GM18498 (cell line): ENCODE results near the gene CBX6.

Experiments used
- ATAC-seq: cut with Tn5 transposase; IDR thresholded peaks from one replicate; pipeline ENCODE4 v1.9.1; 2021; ENCODE audit warnings: mild to moderate bottlenecking, moderate library complexity; ENCODE audit not compliant: unreplicated experiment

CBX6 gene

DNA sequence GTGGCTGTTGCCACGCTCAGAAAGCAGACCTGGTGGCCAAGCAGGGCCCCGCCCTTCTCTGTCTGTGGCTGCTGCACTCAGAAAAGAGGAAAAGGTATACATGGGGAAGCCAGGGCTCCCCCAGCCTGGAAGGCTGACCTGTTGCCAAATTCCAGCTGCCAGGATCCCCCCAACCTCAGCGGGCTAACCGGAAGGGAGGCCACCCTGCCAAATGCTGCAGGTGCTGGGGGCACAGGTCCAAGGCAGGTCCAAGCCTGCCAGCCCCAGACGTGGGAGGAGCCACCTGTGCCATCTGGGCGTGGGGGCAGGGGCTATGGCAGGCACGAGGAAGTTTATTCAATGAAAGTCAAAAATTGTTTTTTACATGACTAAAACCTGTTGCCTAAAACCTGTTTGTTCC lies 30.8 kb downstream of the CBX6 start:
- no peak for ATAC-seq

DNA sequence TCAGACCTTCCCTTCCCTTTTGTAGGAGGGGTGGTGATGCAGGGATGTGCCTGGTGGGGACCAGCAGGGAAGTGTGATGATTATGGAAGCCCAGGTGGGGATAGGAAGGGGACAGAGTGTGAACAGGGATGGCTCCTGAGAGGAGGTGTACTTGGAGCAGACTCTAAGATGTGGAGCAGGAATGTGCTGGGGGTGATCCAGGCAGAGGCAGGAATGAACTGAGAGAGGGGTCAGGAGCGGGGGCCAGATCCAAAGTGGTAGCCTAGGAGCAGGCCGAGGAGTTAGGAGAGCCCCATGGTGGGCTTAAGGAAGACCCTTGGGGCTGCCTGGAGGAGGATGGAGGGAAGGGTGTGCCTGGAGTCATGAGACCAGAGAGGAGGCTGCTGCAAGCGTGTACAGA lies 31.9 kb downstream of the CBX6 start:
- ATAC-seq: no peak

DNA sequence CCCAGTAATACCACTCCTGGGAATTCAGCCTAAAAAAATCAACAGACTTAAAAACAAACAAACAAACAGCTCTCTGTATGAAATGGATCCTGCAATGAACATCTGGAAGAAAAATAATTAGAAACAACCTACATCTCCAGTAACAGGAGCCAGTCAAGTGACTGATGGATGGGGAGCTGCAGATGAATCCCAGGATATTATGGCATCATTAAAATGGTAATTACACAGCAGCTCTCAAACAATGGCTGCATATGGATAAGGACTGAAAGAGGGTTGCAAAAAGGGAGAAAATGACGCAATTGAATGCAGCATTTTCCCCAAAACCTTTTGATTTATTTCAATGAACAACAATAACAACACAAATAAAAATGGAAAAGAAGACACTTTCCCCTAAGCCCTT lies 32.3 kb downstream of the CBX6 start:
- ATAC-seq: no peak

DNA sequence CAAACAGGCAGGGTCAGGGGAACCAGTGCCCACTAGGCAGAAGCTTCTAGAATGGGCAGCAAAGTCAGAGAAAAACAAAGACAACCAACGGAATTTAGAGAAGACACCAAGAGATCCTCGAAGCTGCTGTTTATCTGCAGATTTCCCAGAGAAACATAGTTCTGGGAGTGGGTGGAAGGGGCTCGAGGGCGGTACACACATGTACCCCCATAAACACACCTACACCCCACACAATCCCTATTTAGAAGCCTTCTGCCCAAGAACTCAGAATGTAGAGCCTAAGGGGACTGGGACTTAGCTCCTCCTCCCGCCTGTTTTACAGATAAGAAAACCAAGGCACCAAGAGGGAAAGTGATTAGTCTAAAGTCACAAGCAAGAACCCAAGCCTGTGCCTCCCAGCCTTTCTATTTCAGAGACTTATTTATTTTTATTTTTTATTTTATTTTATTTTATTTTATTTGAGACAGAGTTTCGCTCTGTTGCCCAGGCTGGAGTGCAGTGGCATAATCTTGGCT lies 34.5 kb downstream of the CBX6 start:
- no peak for ATAC-seq

DNA sequence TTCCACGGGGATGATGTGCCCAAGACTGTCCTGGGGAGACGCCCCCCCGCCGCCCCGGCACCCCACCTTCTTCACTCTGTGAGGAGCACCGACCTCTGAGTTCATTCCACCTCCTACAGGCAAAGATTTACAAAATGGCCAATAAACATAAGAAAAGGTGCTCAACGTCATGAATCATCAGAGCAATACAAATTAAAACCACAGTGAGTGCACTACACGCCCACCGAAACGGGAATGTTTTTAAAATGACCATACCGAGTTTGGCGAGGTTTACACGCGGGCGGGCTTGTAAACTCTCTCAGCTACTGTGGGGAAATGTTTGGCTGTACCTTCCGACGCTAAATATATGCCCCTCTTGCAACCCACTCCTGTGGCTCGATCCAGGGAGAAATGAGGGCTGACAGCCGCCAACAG lies 36.1 kb downstream of the CBX6 start:
- ATAC-seq: no peak

DNA sequence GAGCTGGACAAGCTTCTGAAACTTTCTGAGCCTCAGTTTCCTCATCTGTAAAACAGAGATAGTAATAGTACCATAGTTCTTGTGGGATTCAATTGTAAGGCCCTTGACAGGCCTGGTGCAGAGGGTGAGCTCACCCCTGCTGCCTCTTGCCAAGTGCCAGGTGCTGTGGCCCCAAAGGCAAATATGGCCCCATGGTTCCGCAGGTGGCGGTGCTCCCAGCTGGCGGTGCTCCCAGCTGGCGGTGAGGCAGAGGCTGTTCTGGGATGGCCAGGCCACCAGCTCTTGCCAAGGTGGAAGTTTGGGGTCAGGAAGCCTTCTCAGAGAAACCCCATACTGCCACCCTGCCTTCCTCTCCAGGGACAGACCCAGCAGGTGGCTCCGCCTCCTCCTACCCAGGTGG lies 37.0 kb downstream of the CBX6 start:
- no peak for ATAC-seq

DNA sequence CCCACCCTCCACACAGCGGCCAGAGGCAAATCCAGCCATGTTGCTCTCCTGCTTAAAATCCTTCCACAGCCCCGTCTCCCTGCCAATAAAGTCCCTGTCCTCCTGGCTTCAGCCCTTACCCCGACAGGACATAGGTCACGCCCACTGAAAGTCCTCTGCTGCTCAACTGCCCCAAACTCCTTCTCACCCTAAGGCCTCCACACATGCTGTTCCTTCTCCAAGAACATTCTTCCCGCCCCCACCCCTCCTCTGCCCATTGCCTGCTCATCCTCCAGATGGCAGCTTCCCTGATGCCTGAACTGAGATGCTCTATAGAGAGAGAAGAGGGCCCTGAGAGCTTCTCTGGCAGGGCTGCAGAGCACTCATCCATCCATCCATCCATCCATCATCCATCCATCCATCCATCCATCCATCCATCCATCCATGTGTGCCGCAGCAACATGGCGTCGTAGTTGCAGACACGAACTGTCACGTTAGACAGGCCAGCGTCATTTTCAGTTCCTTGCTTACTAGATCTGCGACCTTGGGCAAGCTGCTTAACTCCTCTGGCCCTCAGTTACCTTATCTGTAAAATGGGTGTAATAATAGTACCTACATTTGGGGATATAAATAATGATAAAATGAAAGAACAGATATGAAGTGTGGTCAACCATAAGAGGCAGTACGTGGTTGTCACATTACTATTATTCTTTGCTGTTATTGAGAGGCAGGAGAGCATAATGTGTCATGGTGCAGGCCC lies 37.6 kb downstream of the CBX6 start:
- no peak for ATAC-seq

DNA sequence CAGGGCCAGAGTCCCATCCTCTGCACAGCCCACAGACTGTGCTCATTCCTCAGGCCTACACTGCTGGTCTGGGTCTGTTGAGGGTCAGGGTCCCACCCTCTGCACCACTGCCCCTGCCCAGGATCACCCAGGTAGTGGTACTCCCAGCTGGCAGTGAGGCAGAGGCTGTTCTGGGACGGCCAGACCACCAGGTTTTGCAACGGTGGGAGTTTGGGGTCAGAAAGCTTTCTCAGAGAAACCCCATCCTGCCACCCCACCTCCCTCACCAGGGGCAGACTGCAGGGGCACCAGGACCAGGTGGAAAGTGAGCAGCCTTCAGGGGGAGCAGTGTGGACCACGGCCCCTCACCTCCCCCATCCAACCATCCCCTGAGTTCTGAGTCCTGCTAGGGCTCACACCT lies 39.0 kb downstream of the CBX6 start:
- no peak for ATAC-seq

DNA sequence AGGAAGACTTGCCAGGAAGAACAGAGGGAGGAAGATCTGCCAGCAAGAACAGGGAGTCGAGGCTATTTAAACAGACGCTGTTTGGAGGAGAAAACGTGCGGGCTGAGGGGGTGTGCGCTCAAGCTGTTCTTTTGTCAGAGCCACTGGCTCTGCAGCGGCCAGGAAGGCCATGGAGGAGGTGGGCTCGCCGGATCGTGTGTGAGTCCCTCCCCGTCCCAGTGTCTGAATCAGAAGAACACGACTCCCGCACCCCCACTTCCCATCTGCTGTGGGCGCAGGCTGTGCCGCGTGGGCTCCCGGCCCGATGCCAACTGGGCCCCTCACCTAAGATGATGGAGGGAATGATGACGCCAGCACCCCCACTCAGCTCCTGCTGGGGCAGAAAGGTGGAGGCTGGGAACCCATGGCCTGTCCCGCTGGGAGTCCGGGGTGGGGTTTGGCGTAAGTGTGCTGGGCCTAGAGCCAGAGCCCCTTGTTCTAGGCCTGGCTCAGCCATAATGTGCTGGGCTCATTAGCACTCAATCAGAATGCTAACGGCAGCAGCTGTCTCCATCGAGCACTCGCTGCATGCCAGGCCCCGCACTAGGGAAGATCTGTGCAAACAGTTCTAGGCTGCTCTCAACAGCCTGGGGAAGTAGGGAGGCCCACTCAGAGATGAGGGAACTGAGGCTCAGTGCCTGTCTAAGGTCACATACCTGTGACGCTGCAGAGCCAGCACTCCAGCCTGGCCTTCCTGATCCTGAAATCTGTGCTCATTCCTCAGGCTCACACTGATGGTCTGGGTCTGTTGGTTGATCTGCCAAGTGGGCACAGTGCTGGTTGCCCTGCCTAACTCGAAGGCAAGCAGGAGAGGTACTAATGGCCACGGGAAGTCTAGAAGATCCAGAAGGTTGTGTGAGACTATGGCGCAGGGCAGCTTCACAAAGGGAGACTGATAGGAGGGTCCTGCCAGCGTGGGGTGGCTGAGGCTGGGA lies 39.7 kb downstream of the CBX6 start:
- ATAC-seq: no peak

DNA sequence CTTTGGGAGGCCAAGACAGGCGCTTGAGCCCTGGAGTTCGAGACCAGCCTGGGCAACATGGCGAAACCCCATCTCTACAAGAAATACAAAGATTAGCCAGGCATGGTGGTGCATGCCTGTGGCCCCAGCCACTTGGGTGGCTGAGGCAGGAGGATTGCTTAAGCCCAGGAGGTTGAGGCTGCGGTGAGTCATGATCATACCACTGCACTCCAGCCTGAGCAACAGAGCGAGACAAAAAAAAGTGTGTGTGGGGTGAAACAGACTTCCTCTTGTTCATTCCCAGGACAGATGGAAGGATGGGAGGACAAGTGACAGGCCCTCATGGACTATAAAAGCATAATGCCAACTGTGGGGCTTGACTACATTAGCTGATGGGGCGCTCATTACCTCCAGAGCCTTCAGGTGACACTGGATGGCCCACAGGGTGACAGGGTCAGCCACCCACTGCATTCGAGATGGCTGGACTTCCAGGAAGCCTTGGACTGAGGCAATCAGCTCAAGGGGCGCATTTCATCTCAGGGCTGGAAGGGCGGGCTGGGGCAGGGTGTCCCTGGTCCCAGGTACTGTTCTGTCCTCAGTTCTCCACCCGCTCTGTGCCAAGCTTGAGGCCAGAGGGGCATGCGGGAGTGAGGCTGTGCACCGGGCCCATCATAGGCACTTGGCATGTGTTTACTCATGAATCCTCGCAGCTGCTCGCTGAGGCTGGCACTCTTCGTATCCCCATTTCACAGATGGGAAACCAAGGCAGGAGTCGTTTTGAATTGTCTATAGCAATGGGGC lies 40.7 kb downstream of the CBX6 start:
- no peak for ATAC-seq

DNA sequence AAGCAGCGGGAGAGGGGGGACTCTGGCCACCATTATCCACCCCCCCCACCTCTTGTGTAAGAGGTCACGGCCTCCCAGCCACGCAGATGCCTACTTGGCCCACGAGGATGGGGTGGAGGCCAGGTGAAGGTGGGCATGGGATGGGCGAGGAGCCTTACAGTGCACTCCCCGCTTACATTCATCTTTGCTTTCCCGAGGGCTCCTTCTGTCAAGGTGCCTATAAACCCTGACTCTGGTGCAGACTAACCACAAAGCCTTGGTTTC lies 41.2 kb downstream of the CBX6 start:
- no peak for ATAC-seq

DNA sequence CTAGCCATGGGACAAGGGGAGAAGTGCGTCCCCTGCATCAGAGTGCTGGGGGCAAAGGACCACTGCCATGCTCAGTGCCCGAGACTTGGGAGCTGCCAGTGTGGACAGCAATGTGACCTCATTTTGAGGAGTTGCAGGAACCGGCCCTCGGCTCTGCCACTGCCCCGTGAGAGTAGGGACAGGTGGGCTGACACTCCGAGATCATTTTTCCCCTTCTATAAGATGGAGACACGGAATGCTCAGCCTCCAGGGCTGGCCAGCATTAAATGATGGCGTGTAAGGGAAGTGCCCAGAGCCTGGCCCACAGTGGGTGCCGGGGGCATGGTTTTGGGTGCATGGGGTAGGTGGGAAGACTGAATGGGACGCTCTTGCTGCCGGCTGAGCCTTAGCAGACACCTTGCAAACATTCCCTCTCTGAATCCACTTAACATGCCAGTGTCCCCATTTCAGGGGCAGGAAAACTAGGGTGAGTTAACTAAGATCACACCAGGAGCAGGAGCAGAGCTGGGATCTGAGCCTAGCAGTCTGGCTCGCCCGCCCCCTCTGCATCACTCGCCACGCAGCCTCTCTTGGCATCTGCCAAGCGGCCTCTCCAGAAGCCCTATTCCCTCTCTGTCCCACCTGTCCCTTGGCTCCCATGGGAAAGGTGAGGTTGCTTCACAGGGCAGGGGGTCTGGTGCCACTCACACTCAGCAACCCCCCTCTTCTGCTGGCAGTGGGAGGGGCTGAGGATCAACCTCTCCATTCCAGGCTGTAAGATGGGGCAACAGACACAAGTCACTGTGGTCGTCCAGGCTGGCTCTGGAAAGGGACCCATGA lies 41.8 kb downstream of the CBX6 start:
- no peak for ATAC-seq

DNA sequence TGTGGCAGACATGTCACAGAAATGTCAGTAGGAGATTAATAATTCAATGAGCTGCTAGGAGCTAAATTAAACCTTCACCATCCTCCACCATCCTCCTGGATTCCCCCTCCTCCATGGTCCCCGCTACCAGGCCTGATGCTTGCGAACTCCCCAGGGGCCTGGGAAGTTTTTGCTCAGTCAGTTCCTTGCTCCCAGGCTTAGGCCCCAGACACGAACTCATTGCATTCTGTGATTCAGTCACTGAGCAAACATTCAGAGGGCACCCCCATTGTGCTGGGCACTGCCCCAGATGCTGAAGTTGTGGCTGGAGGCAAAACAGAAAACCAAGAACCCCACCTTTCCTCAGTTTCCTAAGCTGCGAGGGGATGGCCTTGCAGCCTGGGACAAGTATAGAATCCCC lies 42.5 kb downstream of the CBX6 start:
- ATAC-seq: no peak

DNA sequence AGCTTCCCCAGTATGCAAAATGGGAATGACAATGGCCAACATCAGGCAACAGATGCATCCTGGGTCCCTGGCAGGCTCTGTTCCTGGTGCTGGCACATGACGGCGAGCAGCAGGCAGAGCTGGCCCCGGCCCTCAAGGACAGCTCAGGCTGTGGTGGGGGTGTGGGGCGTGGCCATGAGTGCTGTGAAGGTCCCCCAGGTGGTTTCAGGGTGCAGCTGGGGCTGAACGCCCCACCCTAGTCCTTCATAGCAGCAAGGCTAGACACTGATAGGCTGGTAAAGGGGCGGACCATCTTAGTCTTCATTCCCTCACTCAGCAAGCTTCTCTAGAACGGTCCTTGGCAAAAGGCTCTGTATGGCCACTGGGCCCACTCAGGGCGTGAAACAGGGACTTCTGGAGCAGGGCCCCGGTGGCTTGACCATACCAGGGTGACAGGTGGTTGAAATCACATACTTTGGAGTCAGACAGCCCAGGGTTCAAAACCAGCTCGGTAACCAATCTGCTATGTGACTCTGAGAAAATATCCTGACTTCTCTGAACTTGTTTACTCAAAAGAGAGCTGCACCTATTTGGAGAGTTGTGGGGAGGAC lies 43.3 kb downstream of the CBX6 start:
- ATAC-seq: no peak

DNA sequence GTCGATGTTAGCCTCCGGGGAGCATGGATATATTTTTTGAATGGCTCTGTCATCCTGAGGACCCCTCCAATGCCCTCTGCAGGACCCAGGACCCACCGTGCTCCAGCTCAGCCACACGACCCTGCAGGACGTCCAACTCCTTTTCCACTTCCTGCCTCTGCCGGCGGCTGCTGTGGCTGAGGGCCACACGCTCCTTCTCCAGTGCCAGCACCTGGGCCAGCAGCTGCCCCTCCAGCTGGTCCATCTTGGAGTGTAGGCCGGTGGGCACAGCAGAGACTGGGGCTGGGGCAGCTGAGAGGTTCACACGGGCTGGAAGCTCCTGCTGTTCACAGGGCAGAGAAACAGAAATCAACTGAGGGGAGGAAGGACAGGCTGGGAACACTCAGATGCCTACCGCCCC lies 43.8 kb downstream of the CBX6 start:
- no peak for ATAC-seq

DNA sequence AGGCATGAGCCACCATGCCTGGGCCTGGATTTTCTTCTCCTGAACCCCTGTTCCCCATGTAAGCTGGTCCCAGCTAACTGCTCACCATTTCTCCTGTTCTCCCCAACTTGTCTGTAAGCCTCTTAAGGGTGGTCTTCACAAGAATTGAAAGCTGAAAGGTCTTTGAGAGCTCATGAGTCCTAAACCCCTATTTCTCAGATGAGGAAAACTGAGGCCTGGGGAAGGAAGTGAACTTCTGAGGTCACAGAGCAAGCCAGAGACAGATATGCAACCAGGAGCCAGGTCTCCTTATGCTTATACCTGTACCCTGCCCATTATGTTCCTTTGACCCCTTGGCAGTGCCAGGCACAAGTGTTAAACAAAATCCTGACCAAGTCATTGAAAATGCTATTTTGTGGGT lies 44.5 kb downstream of the CBX6 start:
- no peak for ATAC-seq

DNA sequence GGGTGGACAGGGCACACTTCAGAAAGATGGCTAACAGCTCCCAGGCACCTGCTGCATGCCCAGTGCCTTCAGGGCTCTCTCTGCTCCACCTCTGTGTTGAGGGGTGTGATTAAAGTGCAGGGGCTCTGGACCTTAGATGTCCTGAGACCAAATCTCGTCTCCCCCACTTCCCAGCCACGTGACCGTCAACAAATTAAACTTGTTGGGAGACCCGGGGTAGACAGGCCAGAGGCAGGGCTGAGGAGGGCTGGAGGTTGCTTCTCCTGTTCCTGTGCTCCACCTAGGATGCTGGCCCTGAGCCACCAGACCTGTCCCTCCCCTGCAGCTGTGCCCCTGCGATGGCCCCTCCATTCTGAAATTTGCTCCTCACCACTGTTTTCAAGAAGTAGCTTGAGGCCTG lies 45.2 kb downstream of the CBX6 start:
- ATAC-seq: no peak

DNA sequence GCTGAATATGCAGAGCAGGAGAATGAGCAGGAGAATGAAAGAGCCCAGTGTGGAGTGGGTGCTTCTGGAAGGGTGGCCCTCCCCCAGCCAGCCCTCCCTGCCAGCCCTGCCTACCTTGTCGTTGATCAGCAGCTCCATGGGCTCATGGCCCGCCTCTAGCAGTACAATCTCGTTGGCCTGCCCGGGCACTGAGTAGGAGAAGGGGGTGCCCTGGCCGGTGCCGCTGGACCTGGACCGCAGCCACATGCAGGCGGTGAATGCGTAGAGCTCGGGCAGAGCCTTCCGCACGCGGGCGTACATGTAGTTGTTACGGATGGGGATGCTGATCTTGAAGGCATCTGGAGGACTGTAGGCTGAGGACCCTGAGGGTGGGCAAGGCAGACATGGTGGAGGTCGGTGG lies 45.6 kb downstream of the CBX6 start:
- no peak for ATAC-seq

DNA sequence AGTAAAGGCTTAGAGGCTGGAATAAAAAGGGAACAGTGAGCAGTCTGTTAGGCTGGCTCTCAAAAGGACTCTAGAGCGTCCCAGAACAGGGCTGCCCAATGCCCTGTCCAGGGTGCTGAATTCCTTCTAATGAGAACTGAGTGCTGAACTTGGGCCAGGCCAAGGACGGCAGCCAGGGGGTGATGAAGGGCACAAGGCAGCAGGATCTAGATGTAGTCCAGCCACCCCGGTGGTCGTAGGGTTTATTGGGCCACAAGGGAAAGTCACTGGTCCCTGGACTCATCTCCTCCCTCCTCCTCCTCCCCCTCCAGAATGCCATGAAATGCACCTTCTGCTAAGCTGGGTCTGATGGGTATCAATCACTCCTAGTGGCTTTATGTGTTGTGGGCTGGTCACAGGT lies 47.4 kb downstream of the CBX6 start:
- no peak for ATAC-seq

DNA sequence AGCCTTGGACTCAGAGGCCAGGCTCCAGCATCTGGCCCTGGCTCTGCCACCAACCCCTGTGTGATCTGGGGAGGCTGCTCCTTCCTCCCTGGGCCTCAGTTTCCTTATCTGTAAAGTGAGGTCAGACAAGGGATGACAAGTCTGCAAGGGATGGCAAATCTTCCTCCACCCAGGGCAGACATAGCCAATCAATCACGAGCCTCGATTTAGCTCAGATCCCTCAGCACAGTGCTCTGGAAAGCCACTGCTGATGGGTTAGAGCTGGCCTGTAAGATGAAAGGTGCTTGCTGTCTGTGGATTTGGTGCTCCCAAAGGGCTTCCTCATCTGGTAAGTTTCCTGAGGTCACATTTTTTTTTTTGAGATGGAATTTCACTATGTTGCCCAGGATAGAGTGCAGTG lies 48.4 kb downstream of the CBX6 start:
- ATAC-seq: no peak
